Astrocyte of the spinal cord (primary cell): ENCODE results near the gene SMARCD3.

Experiments
- DNase-seq: peaks from one replicate; pipeline ENCODE4 v3.0.0; 2011; ENCODE audit warnings: low read depth, low spot score
- H3K4me3 ChIP-seq: 2 replicates; pipeline ENCODE4 v1.5.1; 2011; ENCODE audit warnings: low read depth, mild to moderate bottlenecking, low read length, moderate library complexity
- in situ Hi-C: cut with HindIII; loops from 2 replicates; pipeline ENCODE4 v1.10.0; 2017; ENCODE audit warnings: low sequenced_read_pairs
- TF ChIP-seq, protein P1 (sequence below): IDR thresholded peaks from 2 replicates; pipeline ENCODE4 v1.5.1; 2012; ENCODE audit warnings: low read depth, mild to moderate bottlenecking, low read length, inconsistent platforms

The SMARCD3 gene

GRCh38 chr7:151238924-151239836, 9.3 kb downstream of the SMARCD3 start:
- in situ Hi-C loops, result no loop called here
- no peak for DNase-seq
- no peak overlapping the region for H3K4me3 ChIP-seq
- TF ChIP-seq, protein P1, sequence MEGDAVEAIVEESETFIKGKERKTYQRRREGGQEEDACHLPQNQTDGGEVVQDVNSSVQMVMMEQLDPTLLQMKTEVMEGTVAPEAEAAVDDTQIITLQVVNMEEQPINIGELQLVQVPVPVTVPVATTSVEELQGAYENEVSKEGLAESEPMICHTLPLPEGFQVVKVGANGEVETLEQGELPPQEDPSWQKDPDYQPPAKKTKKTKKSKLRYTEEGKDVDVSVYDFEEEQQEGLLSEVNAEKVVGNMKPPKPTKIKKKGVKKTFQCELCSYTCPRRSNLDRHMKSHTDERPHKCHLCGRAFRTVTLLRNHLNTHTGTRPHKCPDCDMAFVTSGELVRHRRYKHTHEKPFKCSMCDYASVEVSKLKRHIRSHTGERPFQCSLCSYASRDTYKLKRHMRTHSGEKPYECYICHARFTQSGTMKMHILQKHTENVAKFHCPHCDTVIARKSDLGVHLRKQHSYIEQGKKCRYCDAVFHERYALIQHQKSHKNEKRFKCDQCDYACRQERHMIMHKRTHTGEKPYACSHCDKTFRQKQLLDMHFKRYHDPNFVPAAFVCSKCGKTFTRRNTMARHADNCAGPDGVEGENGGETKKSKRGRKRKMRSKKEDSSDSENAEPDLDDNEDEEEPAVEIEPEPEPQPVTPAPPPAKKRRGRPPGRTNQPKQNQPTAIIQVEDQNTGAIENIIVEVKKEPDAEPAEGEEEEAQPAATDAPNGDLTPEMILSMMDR, result no peak

GRCh38 chr7:151238190-151238810, 10.2 kb downstream of the SMARCD3 start:
- in situ Hi-C loops, result no loop called here
- H3K4me3 ChIP-seq, result no peak overlapping the region
- no peak for DNase-seq
- TF ChIP-seq, protein P1, result no peak

GRCh38 chr7:151237244-151238189, 11.0 kb downstream of the SMARCD3 start:
- TF ChIP-seq, protein P1, result no peak
- H3K4me3 ChIP-seq, result no peak overlapping the region
- no peak for DNase-seq
- in situ Hi-C loops, result no loop called here

DNA sequence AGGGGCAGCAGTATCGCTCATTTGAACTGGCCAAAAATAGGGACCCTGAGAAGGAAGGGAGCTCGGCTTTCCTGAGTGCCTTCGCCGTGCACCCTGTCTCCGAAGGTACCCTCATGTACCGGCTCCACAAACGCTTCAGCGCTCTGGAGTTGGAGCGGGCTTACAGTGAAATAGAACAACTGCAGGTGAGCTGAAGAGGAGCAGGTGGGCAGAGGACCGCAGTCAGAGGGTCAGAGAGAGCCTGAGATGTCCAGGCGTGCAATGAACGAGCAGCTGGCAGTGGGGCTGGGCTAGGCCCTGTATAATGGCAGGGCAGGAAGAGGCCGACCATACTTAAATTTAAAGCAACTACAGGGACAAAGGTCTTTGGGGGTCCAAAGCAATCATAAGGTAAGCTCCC, 12.1 kb downstream of the SMARCD3 start:
- TF ChIP-seq, protein P1, result no peak
- in situ Hi-C loops, result no loop called here
- no peak overlapping the region for H3K4me3 ChIP-seq
- no peak for DNase-seq

GRCh38 chr7:151235091-151235787, 13.3 kb downstream of the SMARCD3 start:
- no peak for DNase-seq
- no peak overlapping the region for H3K4me3 ChIP-seq
- TF ChIP-seq, protein P1, result no peak
- in situ Hi-C loops, result no loop called here
